HS-27A (cell line): Measurements from ENCODE around the gene LBHD2.

Source experiments
- DNase-seq: peaks from one replicate; pipeline ENCODE4 v3.0.0-alpha.2; 2012; ENCODE audit warnings: low read depth, missing footprints

Gene LBHD2

GRCh38 chr14:103068351-103069073, 15.5 kb upstream of the LBHD2 start:
- DNase-seq, result no peak

DNA sequence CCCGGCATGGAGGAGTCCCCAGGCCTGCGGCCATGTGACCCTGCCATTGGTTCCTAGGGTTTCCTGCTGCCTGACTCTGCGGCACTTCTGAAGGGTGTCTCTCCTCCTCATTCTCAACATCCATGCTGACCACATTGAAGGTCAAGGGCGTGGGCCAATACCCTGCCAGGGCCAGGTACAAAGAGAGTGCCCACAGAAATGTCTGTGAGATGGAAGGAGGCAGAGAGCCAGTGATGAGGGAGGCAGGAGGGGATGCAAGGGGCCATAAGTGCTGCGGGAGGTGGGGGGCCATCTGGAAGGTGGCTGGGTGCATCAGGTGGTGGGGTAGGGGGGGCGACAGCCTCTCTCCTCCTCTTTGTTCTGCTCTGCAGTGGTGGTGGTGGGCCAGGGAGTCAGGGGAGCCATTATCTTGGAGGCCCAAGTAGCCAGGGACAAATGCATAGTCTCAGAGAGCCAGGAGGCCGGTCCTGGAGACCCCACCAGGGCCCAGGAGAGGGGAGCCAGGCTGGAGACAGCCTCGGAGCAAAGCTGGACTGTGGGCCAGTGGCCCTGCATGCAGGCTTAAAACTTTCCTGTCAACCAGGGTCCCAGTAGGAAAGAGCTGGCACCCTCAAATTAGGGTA, 13.6 kb upstream of the LBHD2 start:
- DNase-seq, result no peak

DNA sequence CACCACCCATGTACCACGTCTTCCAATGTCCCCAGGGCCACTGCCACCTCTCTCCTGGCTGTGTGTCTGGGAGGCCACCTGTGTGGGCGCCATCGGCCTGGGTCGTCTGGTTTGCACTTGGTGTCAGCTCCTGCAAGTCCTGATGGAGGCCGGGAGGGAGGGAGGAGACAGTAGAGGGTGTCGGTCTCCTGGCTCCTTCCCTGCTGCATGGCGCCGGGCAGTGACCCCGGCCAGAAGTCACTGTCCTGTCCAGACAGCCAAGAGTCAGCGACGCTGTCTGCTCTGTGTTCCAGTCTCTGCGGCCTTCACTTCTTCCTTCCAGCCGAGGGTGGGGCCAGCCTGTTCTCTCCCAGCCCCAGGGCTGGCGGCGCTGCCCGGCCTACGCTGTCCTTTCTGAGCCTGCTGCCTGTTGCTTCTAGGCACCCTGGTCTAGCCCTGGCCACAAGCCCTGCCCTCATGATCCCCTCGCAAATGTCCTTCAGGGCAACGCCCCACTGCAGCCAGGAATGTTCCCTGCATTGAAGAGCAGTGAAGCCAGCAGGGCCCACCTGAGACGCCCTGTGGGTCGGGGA, 13.0 kb upstream of the LBHD2 start:
- no peak for DNase-seq

DNA sequence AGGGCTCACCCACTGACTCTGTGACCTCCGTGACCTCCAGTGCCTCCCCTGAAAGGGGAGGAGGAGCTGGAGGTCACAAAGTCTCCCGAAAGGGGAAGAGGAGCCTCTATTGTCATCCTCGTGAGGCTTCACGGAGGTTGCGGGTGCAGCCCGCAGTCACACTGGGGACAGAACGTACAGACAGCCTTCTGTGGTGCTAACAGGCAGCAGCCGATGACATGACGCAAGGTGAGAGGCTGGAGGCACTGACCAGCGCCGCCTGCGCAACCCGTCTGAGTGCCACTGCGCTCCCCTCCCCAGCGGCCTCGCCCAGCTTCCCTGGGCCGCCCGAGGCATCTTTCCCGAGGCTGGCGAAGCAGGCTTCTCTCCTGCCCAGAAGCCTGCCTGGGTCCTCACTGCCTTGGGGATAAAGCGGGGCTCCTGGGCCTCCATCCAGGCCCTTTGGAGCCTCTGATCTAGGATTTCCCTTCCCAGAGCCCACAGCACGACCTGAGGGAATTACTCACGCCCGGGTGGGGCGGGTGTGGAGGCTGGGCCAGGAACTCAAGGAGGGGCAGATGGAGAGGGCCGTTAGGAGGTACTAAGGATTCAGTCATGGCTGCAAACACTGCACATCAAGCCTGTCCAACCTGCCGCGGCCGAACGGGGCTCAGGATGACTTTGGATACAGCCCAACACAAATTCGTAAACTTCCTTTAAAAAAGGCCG, 12.3 kb upstream of the LBHD2 start:
- DNase-seq, result no peak

DNA sequence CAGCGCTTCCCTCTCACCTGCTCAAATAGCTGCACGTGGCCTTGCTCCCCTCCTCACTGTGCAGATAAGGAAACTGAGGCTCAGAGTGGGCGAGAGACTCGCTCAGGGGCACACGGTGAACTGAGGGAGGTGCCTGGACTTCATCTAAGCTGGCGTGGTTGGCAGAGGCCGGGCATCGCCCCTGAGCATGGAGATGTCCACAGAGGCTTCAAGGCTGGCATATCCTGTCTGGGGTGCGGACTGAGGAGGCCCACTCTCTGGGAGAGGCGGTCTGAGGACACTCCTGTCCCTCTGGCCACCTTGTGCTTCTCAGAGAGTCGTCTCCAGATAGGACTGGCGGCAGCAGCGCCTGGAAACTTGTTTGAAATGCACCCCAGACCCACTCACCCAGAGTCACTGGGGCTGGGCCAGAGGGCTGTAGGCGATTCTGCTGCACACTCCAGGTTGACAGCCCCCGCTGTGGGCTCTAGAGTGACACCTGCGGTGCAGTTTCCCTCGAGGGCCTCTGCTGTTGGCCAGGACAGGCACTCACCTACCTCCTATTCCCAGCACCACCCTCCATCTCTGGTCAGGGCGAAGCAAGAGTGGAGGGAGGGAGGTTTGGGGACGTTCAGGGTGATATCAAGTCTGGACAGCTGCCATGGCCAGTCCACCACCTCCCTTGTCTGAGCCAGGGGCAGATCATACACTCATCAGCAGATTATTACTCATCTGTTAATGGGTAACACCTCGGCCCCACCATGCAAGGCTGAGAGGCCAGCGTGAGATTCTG, 11.2 kb upstream of the LBHD2 start:
- no peak for DNase-seq

GRCh38 chr14:103073367-103073875, 10.6 kb upstream of the LBHD2 start:
- no peak for DNase-seq

- DNase-seq, result no peak
These were observed 9.9 kb upstream of the LBHD2 start for GRCh38 chr14:103073876-103074728.

DNA sequence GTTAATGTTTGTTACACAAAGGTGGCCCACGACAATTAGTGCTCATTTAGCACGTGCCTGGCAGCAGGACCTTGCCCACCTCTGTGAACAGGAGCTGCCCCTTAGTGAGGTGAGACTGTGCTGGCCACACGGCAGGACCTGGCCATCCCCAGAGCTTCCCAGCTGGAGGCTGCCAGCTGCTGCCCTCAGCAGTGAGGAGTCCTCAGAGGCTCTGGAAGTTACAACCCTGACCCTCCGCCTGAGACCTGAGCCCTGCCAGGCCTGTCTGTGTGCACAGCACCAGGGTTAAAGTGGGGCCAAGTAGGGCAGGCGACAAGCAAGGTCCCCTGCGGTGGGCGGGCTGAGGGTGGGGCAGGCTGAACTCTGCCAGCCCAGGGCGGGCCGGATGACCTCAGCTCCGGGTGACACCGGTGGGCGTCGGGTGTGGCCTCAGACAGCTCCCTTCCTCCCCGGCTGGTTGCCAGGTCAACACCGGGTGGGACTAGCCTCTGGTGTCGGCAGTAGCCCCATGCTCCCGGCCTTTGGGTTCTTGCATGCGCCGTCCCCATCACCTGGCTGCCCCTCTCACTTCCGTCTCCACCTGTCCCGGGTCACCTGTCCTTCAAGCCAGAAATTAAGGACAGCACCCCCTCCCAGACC, 9.2 kb upstream of the LBHD2 start:
- no peak for DNase-seq

DNA sequence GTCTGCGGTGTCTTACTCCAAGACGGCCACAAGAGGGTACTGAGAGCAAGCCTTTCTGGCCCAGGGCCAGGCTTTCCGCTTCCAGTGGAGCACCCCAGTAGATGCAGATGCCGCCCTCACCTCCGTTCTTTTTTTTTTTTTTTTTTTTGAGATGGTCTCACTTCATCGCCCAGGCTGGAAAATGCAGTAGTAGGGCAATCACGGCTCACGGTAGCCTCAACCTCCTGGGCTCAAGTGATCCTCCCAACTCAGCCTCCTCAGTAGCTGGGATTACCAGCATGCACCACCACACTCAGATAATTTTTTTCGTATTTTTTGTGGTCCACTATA, 5.6 kb upstream of the LBHD2 start:
- DNase-seq, result peak; percentile 33

- no peak for DNase-seq
These were observed 5.0 kb upstream of the LBHD2 start for GRCh38 chr14:103078860-103079587.

- no peak for DNase-seq
These were observed 2.1 kb upstream of the LBHD2 start for GRCh38 chr14:103081951-103082350.

GRCh38 chr14:103085106-103086091, 1.4 kb downstream of the LBHD2 start:
- no peak for DNase-seq

- no peak for DNase-seq
These were observed 2.8 kb downstream of the LBHD2 start for GRCh38 chr14:103086771-103087342.

DNA sequence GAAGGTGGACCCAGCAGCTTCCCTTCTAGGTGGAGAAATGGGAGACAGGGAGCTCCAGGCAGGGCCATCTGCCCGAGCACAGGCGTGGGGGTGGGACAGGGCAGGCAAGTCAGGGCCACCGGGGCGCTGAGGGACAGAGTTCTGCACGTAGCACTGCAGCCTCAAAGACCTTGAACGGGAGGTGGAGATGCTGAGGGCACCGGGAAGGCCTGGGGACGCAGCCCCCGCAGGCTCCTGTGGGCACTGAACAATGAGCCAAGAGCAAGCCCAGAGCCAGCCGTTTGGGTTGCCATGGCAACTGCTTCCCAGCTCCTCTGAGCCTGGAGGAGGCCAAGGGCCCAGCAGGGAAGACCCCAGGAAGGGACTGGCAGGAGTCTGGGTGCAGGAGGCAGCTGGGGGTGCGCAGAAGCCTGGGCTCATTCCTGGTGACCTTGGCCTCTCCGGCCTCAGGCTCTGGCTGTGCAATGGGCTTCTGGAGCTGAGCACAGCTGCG, 3.4 kb downstream of the LBHD2 start:
- DNase-seq, result no peak

GRCh38 chr14:103088921-103089320, 4.9 kb downstream of the LBHD2 start:
- no peak for DNase-seq

- DNase-seq, result no peak
These were observed 5.7 kb downstream of the LBHD2 start for GRCh38 chr14:103089386-103090335.

- DNase-seq, result no peak
These were observed 6.5 kb downstream of the LBHD2 start for GRCh38 chr14:103090481-103091020.
